Cerebellar nuclear complex (tissue), 1 donor: ENCODE measurements around the gene STX4.

Source experiments
- DNase-seq, 2 experiments: peaks; one replicate each; lab custom pipeline; 2025; lab: John Stamatoyannopoulos, UW

Gene STX4

DNA sequence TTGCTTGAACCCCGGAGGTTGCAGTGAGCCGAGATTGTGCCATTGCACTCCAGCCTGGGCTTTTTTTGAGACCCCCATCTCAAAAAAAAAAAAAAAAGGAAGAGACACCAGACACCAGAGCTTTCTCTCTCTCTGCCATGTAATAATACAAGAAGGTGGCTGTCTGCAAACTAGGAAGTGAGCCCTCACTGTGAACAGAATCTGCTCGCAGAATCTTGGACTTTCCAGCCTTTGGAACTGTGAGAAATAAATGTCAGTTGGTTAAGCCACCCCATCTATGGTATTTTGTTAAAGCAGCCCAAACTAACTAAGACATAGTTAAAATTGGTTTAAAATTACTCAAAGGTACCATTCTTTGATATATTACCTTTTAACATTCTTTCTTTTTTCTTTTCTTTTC lies 12.8 kb upstream of the STX4 start:
- DNase-seq, result no peak

DNA sequence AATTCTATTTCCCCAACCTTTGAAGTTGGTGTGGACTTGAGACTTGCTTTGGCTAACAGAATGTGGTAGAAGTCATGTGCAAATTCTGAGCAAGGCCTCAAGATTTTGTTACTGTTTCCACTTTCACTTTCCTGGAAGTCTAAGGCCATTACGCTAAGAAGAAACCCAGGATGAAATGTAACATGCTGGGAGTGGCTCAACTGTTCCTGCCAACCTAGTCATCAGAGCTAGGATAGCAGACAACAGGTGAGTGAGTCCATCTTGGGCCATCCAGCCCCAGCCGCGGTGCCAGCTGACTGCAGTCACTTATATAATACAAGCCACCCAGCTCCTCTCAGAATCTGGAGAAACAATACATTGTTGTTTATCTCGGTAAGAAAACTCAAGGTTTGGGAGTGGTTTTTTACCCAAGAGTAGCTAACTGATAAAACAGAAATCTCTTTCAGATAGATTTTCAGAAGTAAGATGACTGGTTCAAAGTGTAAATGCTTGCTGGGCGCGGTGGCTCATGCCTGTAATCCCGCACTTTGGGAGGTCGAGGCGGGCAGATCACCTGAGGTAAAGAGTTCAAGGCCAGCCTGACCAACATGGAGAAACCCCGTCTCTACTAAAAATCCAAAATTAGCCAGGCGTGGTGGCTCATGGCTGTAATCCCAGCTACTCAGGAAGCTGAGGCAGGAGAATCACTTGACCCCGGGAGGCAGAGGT lies 10.7 kb upstream of the STX4 start:
- no peak for DNase-seq

DNA sequence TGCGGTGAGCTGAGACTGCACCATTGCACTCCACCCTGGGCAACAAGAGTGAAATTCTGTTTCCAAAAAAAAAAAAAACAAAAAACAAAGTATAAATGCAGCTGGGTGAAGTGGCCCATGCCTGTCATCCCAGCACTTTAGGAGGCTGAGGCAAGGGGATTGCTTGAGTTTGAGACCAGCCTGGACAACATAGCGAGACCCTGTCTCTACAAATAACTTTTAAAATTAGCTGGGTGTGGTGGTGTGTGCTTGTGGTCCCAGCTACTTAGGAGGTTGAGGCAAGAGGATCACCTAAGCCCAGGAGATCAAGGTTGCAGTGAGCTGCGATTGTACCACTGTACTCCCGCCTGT lies 10.1 kb upstream of the STX4 start:
- no peak for DNase-seq

DNA sequence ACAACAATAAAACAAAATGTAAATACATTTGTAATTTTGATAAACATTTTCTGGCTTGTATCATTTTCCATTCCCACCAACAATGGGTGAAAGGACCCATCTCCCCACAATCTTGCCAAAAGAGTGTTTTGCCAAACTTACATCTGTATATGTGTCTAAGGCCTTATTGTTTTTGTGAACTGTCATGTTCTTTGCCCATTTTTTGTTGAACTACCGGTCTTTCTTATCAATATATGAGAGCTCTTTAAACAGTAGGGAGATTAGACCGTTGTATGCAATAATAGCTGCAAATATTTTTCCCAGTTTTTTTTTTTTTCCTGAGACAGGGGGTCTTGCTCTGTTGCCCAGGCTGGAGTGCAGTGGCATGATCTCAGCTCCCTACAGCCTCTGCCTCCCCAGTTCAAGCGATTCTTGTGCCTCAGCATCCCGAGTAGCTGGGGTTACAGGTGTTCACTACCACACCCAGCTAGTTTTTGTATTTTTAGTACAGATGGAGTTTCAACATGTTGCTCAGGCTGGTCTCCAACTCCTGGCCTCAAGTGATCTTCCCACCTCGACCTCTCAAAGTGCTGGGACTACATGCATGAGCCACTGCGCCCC lies 9.6 kb upstream of the STX4 start:
- DNase-seq, result no peak

GRCh38 chr16:31025339-31025738 lies 8.0 kb upstream of the STX4 start:
- no peak for DNase-seq

DNA sequence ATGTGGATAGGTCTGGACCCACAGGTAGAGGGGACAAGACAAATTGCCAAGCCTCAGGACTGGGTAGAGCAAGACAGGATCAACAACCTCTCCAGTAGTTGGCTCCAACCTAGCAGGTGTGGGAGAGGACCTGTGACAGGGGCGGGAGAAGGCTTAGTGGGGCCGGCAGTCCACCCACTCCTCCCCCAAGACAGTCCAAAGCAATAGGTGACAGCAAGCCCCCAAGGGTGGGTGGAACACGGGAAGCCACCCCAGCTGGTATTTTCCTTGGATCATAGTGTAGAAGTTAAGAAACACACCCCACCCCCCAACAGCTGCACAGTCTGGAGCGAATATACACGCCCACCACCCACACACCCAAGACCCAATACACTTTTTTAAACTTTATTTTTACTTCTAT lies 4.1 kb upstream of the STX4 start:
- no peak for DNase-seq

- DNase-seq, result no peak
Measured at GRCh38 chr16:31031276-31031675, 2.1 kb upstream of the STX4 start.

DNA sequence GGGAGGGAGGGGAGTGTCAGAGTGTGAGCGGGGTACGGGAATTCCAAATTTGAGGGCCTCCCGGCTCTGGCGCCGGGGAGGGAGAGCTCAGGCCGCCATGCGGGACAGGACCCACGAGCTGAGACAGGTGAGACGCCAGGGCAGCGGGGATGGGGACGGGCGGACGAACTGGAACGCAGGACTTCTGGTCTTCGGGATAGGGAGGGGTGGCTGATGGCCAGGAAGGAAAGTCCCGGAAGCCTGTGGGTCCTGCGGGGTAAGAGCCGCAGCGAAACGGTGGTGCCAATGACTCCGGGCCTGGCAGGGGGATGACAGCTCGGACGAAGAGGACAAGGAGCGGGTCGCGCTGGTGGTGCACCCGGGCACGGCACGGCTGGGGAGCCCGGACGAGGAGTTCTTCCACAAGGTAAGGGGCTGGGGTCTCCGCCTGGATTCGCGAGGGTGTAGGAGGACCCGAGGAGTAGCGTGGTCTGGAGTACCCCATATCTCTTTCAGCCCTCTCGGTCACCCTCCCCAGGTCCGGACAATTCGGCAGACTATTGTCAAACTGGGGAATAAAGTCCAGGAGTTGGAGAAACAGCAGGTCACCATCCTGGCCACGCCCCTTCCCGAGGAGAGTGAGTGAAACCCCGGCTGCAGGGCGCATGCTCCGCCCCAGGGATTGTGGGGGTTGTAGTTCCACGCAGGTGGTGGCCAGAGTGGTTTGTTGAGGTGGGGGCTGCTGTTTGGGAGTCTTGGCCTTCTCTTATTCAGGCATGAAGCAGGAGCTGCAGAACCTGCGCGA lies 543 bp downstream of the STX4 start:
- peak in 1 of 2 experiments; percentile 38 for DNase-seq

GRCh38 chr16:31036691-31037090 lies 3.3 kb downstream of the STX4 start:
- no peak for DNase-seq

- no peak for DNase-seq
Measured at GRCh38 chr16:31038993-31039392, 5.6 kb downstream of the STX4 start.

DNA sequence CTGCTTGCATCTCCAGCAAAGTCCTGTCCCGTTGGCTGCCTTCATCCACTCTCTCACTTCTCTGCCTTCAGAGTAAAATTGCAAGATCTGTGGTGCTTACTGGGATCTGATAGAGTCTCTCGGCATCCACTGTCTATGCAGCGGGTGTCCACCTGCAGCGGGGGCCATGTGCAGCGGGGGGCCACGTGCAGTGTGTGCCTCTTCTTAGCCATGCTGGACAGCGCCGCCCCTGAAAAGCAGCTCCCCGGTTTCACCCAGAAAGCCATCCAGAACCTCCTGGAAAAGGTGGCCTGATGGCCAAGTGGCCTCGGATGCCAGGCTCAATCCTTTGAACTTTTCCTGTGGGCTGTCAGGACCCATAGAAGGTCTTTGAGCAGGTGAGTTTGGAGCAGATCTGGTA lies 9.5 kb downstream of the STX4 start:
- DNase-seq, result no peak

- no peak for DNase-seq
Measured at GRCh38 chr16:31043352-31043751, 10.0 kb downstream of the STX4 start.

- no peak for DNase-seq
Measured at GRCh38 chr16:31043898-31044481, 10.6 kb downstream of the STX4 start.

DNA sequence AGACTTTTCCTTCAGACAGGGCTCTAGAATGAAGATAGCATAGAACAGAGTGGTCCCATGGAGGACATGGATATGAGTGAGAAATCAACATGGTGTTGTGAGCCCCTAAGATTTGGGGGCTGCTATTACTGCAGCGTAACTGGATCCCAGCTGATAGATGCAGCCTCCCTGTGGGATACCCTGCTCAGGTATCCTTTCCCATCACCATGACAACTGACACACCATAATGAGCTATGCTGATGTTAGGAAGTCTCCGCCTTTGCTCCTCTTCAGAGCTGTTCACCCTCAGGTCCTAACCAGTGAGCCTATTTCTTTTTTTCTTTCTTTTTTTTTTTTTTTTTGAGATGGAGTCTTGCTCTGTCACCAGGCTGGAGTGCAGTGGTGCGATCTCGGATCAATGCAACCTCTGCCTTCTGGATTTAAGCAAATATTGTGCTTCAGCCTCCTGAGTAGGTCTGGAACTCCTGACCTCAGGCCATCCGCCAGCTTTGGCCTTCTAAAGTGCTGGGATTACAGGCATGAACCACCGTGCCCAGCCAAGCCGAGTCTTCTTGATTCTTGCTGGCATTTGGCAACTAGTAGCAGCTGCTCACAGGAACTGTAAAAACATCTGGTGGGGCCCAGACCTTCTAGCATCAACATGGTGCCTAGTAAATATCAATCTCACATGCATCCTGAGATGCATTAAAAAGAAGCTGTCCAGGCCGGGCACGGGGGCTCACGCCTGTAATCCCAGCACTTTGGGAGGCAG lies 17.1 kb downstream of the STX4 start:
- no peak for DNase-seq

- DNase-seq, result no peak
Measured at GRCh38 chr16:31052114-31052513, 18.8 kb downstream of the STX4 start.

GRCh38 chr16:31055613-31056012 lies 22.3 kb downstream of the STX4 start:
- no peak for DNase-seq

DNA sequence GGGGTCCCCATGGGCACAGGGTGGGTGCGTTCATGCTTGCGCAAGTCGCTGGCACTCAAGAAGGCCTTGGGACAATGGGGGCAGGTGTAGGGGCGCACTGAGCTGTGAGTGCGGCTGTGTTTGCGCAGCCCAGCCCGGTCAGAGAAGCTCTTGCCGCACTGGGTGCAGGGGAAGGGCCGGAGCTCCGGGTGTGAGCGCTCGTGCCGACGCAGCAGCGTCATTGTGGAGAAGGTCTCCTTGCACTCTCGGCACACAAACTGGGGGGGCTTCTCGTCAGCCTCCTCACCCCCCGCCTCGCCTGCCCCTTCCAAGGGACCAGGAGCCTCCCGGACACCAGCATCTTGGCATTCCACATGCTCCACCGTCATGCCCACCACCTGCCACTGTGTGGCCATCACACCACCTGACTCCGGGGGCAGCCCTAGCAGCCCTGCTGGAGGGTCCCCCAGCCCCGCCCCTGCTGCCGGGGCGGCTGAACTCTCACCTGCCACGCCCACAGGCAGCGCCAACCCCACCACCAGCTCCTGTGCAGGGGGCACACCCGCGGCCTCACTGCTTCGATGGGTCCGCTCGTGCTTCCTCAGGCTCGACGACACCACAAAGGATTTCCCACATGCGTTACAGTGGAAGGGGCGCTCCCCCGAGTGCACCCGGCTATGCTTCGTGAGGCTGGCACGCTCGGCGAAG lies 27.9 kb downstream of the STX4 start:
- DNase-seq, result no peak

DNA sequence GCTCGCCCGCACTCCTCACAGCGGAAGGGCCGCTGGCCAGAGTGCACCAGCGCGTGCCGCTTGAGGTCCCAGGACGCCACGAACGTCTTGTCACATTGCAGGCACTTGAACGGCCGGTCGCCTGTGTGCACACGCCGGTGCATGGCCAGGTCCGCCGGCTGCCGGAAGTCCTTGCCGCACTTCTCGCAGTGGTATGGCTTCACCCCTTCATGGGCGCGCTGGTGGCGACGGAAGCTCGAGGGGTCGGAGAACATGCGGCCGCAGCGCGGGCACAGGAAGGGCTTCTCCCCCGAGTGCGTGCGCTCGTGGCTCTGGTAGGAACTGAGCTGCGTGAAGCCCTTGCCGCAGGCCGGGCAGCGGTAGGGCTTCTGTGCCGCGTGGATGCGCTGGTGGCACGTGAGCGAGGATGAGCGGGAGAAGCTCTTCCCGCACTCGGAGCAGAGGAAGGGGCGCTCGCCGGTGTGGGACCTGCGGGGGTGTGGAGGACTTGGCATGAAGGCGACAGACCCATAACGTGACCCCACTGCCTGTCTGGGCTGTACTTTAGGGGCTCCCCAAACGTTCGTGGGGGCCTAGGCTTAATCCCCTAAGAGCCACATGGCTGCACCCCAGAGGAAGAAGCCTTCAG lies 28.6 kb downstream of the STX4 start:
- no peak for DNase-seq

DNA sequence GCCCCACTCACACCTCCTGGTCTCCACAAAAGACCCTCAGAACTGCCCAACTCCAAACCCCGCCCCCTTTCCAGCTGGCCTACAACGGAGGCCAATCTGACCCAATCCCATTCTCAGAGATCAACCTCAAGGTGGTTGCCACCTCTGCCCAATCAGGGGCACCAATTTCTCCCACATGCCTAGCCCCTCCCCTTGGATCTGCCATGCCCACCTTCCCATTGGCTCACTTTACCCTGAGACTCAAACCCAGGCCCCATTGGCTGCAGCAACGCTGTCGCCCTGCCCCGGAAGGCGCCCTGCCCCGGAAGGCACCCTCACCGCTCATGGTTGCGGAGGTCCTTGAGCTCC lies 30.1 kb downstream of the STX4 start:
- no peak for DNase-seq

DNA sequence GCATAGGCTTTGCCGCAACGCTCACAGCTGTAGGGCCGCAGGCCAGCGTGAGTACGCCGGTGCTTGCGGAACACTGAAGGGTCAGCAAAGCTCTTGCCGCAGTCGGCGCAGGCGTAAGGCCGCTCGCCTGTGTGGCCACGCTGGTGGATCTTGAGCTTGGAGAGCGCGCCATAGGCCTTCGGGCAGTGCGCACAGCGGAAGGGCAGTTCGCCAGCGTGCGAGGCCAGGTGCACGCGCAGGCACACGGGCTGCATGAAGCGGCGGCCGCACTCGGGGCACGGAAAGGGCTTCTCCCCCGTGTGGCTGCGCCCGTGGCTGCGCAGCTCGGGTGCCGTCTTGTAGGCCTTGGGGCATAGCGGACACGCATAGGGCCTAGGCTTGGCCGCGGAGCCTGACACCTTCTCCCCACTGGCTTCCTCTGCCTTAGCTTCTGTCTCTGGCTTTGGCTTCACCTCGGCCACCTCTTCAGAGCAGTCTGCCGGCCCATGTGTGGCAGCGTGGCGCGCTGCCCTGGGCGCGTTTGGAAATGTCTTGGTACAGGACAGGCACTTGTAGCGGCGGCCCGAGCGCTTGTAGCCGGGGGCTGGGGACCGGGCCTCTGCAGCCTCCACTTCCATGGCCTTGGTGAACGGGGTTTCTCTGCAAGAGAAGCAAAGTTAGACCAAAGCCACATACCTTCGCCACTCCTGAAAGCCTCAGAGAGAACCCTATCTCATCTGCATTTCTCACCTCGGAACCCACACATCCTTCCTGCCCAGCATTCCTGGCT lies 30.7 kb downstream of the STX4 start:
- no peak for DNase-seq
